GM12892 (cell line): ENCODE measurements around the gene SLC17A3.

Source experiments
- POLR2A ChIP-seq: IDR thresholded peaks from 2 replicates; pipeline ENCODE4 v1.6.1; 2011; ENCODE audit warnings: low read depth, low read length, control low read depth
- POLR2AphosphoS5 ChIP-seq: IDR thresholded peaks from 2 replicates; pipeline ENCODE4 v1.6.1; 2011; ENCODE audit warnings: low read depth, low read length, control low read depth
- TAF1 ChIP-seq: IDR thresholded peaks from 2 replicates; pipeline ENCODE4 v1.6.1; 2011; ENCODE audit warnings: low read depth, mild to moderate bottlenecking, control low read depth, low read length, borderline replicate concordance

DNA sequence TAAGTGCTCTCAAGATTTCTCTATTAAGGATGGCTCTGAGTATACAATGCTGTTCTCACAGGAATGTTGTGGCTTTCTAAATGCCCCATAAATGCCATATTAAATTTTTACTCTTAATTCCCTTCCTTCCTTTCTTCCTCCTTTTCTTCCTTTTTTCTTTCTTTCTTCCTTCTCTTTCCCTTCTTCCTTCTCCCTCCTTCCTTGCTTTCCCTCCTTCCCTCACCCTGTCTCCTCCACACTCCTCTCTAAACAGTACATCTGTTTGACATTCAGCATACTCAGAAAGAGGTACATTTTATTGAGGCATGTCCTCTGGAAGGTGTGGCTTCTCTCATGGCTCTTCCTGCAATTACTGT lies 41.8 kb downstream of the SLC17A3 start:
- TF ChIP-seq POLR2A (no peak), TAF1 (no peak), POLR2AphosphoS5 (no peak)
